GM12878 (cell line): ENCODE results near the gene CDK3. TPM values are rescaled to one million over a fixed set of nuclear protein-coding genes. Genes with fewer than 3 reads are reported as not detected.

Experiments
- ATAC-seq: fragments of 200-7000 bp; cut with Tn5 transposase; 3 replicates; pipeline ENCODE4 v1.9.1; 2020; ENCODE audit warnings: mild to moderate bottlenecking, moderate library complexity
- BruUV-seq: library from RNA; stranded (reverse); fragments of 400-500 nt; replicated peaks from 2 replicates; lab custom pipeline; 2021; lab: Mats Ljungman, UMichigan
- CTCF ChIA-PET: fragments of 300-600 bp; sonication (Branson Sonifier 250); formaldehyde crosslinking; extraction: SDS; loops from one replicate; lab custom pipeline; 2021; ENCODE audit warnings: inconsistent platforms; lab: Yijun Ruan, JAX
- POLR2A ChIA-PET: fragments of 350-600 bp; formaldehyde crosslinking; extraction: SDS; loops from one replicate; lab custom pipeline; 2021; ENCODE audit warnings: inconsistent platforms; lab: Charles Lee
- RAD21 ChIA-PET: fragments of 300-600 bp; sonication (Branson Sonifier 250); formaldehyde crosslinking; loops from one replicate; lab custom pipeline; 2023; ENCODE audit warnings: antibody characterized with exemption; ENCODE audit not compliant: unreplicated experiment; lab: Charles Lee
- SMC1A ChIA-PET: fragments of 300-600 bp; sonication (Branson Sonifier 250); formaldehyde crosslinking; loops from one replicate; lab custom pipeline; 2023; ENCODE audit not compliant: unreplicated experiment, uncharacterized antibody; lab: Charles Lee
- DNase-seq: peaks from one replicate; pipeline ENCODE4 v3.0.0-alpha.2; 2011; ENCODE audit warnings: low read depth, low spot score
- FAIRE-seq: peaks from 3 replicates; lab custom pipeline; 2011; peaks lifted over from hg19 to GRCh38; lab: Jason Lieb, UNC
- H2AFZ ChIP-seq: 2 replicates; pipeline ENCODE4 v1.6.0; 2011; ENCODE audit warnings: low read depth, low read length, control low read depth; ENCODE audit not compliant: control insufficient read depth
- H3K27ac ChIP-seq: 2 replicates; pipeline ENCODE4 v1.5.1; 2011; ENCODE audit warnings: control low read depth; ENCODE audit not compliant: control insufficient read depth, insufficient read depth
- H3K27me3 ChIP-seq, 2 experiments: replicated peaks in 1 of 2; 2 replicates each; pipeline versions ENCODE4 v1.6.0 to v1.6.1; 2011; ENCODE audit warnings: low read length in 1 of 2; ENCODE audit not compliant: control insufficient read depth in 2 of 2, insufficient read depth in 2 of 2
- H3K36me3 ChIP-seq, 2 experiments: 2 replicates each; pipeline ENCODE4 v1.5.1; 2011; ENCODE audit warnings: low read length in 1 of 2; ENCODE audit not compliant: control insufficient read depth in 2 of 2, insufficient read depth in 2 of 2
- H3K4me1 ChIP-seq: 2 replicates; pipeline ENCODE4 v1.6.1; 2011; ENCODE audit warnings: mild to moderate bottlenecking, low read length, moderate library complexity, mixed read lengths; ENCODE audit not compliant: control insufficient read depth, insufficient read depth
- H3K4me2 ChIP-seq: 2 replicates; pipeline ENCODE4 v1.6.0; 2011; ENCODE audit warnings: control low read depth; ENCODE audit not compliant: control insufficient read depth, insufficient read depth
- H3K4me3 ChIP-seq: fragments of 200-600 bp; sonication (generic); 2 replicates; pipeline ENCODE4 v1.5.1; 2016
- H3K79me2 ChIP-seq: 2 replicates; pipeline ENCODE4 v1.6.0; 2011; ENCODE audit warnings: low read length; ENCODE audit not compliant: control insufficient read depth, insufficient read depth
- H3K9ac ChIP-seq: 2 replicates; pipeline ENCODE4 v1.8.0; 2011; ENCODE audit warnings: low read length, control low read depth, mixed read lengths; ENCODE audit not compliant: control insufficient read depth, insufficient read depth
- H3K9me3 ChIP-seq: replicated peaks from 3 replicates; pipeline ENCODE4 v1.5.1; 2011; ENCODE audit warnings: mild to moderate bottlenecking, low read length; ENCODE audit not compliant: control insufficient read depth, insufficient read depth
- H4K20me1 ChIP-seq: 2 replicates; pipeline ENCODE4 v1.6.0; 2011; ENCODE audit not compliant: control insufficient read depth, insufficient read depth
- ASH2L ChIP-seq: fragments of 300-600, 200-600 bp; sonication (generic); IDR thresholded peaks from 2 replicates; pipeline ENCODE4 v1.6.1; 2017; ENCODE audit warnings: low read depth, mild to moderate bottlenecking, borderline replicate concordance
- EGR1 ChIP-seq, 2 experiments: IDR thresholded peaks; 1 replicate in 1 of 2; 2 replicates in 1 of 2; pipeline ENCODE4 v1.6.1; 2011 to 2012; ENCODE audit warnings: low read depth in 2 of 2, low read length in 2 of 2, borderline replicate concordance in 1 of 2, mild to moderate bottlenecking in 1 of 2, moderate library complexity in 1 of 2
- EZH2 ChIP-seq: IDR thresholded peaks from 2 replicates; pipeline ENCODE4 v1.6.1; 2012; ENCODE audit warnings: low read depth, mild to moderate bottlenecking, control low read depth, inconsistent platforms, low read length, borderline replicate concordance; ENCODE audit not compliant: control insufficient read depth
- HCFC1 ChIP-seq: fragments of 150-350 bp; IDR thresholded peaks from 2 replicates; pipeline ENCODE4 v1.6.1; 2014; ENCODE audit warnings: low read length
- NFXL1 ChIP-seq: fragments of 450-650 bp; IDR thresholded peaks from 2 replicates; pipeline ENCODE4 v1.6.1; 2017; ENCODE audit warnings: antibody characterized with exemption, mild to moderate bottlenecking, borderline replicate concordance
- PAX8 ChIP-seq: fragments of 450-650 bp; IDR thresholded peaks from 2 replicates; pipeline ENCODE4 v1.6.1; 2017; ENCODE audit warnings: mild to moderate bottlenecking, moderate library complexity
- RB1 ChIP-seq: fragments of 450-650 bp; formaldehyde crosslinking; IDR thresholded peaks from 2 replicates; pipeline ENCODE4 v1.6.1; 2017; ENCODE audit warnings: mild to moderate bottlenecking, borderline replicate concordance
- SREBF1 ChIP-seq: IDR thresholded peaks from 2 replicates; pipeline ENCODE4 v1.6.1; 2012; ENCODE audit warnings: mild to moderate bottlenecking, low read length
- TCF3 ChIP-seq: IDR thresholded peaks from 2 replicates; pipeline ENCODE4 v1.6.1; 2012; ENCODE audit warnings: low read depth, mild to moderate bottlenecking, low read length, borderline replicate concordance; ENCODE audit not compliant: insufficient read depth
- WRNIP1 ChIP-seq: IDR thresholded peaks from 2 replicates; pipeline ENCODE4 v1.6.1; 2011; ENCODE audit warnings: low read depth, low read length, improper control_type of control experiment, borderline replicate concordance
- ZNF384 ChIP-seq: IDR thresholded peaks from 2 replicates; pipeline ENCODE4 v1.6.1; 2012; ENCODE audit warnings: low read depth, mild to moderate bottlenecking, low read length, improper control_type of control experiment, borderline replicate concordance
- WGBS: methylation state at CpG from one replicate; pipeline ENCODE4 v1.1.6; 2016; ENCODE audit warnings: low lambda C conversion rate; ENCODE audit not compliant: insufficient replicate concordance, insufficient coverage; ENCODE audit errors: missing lambda C conversion rate; 5-methylcytosine and 5-hydroxymethylcytosine counted together
- in situ Hi-C: fragments of 300-500 bp; cut with MboI; formaldehyde crosslinking; loops from 9 replicates; pipeline ENCODE4 v1.14.3; 2018; ENCODE audit warnings: mixed read lengths
- intact Hi-C: fragments of 100-400 bp; cut with micrococcal nuclease; formaldehyde crosslinking; loops from one replicate; pipeline ENCODE4 v1.14.2; 2022; ENCODE audit not compliant: unreplicated experiment
- polyA plus RNA-seq, 11 experiments: library from polyadenylated mRNA; depleted of rRNA in 4 of 11; unstranded in 6 of 11; stranded (reverse) in 5 of 11; fragments of >200 nt; fragmentation: Nextera tagmentation in 4 of 11; fragmentation: Illumina TruSeq in 1 of 11; extraction: Ambion mirVana in 4 of 11; extraction: Trizol in 1 of 11; gene quantifications; 1 replicate in 1 of 11; 2 replicates in 10 of 11; pipeline versions ENCODE4 v1.2.1 to v1.2.3, GENCODE V29; 2011 to 2016; ENCODE audit warnings: inconsistent platforms in 2 of 11, missing spikeins in 2 of 11, low read depth in 1 of 11
- total RNA-seq, 4 experiments: library from RNA; depleted of rRNA in 3 of 4; stranded (reverse); fragments of >200 nt in 3 of 4; fragmentation: Illumina TruSeq in 1 of 4; extraction: Trizol in 1 of 4; gene quantifications; 2 replicates each; pipeline versions ENCODE4 v1.2.1 to v1.2.3, GENCODE V29; 2013 to 2021
- TF ChIP-seq, protein P1 (sequence below): fragments of 450-650 bp; IDR thresholded peaks from 2 replicates; pipeline ENCODE4 v1.6.1; 2016; ENCODE audit warnings: mild to moderate bottlenecking
- TF ChIP-seq, protein P2 (sequence below): fragments of 450-650 bp; IDR thresholded peaks from 2 replicates; pipeline ENCODE4 v1.6.1; 2017; ENCODE audit warnings: mild to moderate bottlenecking, moderate library complexity
- TF ChIP-seq, protein P3 (sequence below): IDR thresholded peaks from 2 replicates; pipeline ENCODE4 v1.6.1; 2012; ENCODE audit warnings: low read depth, low read length, improper control_type of control experiment
- TF ChIP-seq, protein P4 (sequence below): fragments of 150-350 bp; IDR thresholded peaks from 2 replicates; pipeline ENCODE4 v1.6.1; 2016; ENCODE audit warnings: low read depth, low read length

CDK3 gene
- total and polyA plus RNA-seq, 10 of the 15 experiments (the other 5 are each of a cell fraction or from before 2014, with no cell fraction given): 1.1 to 7.1 (median 4.2) TPM

DNA sequence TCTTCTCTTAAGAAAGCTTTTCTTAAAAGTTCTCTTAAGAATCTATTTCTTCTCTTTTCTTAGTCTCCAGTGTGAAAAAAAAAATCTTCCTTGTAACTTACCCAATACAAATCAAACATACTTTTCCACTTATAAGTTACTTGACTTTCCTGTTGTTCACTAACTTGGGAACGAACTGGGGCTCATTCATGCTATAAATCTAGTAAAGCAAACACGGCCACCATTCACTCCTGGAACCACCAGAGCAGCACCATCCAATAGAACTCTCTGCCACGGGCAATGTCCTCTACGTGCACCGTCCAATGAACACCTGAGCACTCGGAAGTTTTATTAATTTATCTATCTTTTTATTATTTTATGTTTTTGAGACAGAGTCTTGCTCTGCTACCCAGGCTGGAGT lies 50.9 kb downstream of the CDK3 start:
- ChIA-PET POLR2A (no interaction called here), CTCF (interaction anchor here (0.9 kb wide), 1 partner anchor 55 kb away, joined by 3 read pairs; no protein-coding TSS in a partner anchor), RAD21 (no interaction called here), SMC1A (no interaction called here)
- Histone ChIP-seq H3K79me2 (no peaks in the 10 kb centered on the region), H3K9me3 (no peaks in the 10 kb centered on the region), H3K27ac (no peak overlapping the region), H3K9ac (no peak overlapping the region), H3K27me3 (no peaks in the 10 kb centered on the region), H2AFZ (no peak overlapping the region), H4K20me1 (no peaks in the 10 kb centered on the region), H3K4me2 (no peak overlapping the region), H3K36me3 (peaks cover 22 to 39% of the 10 kb centered on the region in 2 experiments), H3K4me3 (no peak overlapping the region), H3K4me1 (peaks cover 11% of the 10 kb centered on the region)
- in situ Hi-C loops: no loop called here
- BruUV-seq: no TSS peak
- TF ChIP-seq, protein P1, sequence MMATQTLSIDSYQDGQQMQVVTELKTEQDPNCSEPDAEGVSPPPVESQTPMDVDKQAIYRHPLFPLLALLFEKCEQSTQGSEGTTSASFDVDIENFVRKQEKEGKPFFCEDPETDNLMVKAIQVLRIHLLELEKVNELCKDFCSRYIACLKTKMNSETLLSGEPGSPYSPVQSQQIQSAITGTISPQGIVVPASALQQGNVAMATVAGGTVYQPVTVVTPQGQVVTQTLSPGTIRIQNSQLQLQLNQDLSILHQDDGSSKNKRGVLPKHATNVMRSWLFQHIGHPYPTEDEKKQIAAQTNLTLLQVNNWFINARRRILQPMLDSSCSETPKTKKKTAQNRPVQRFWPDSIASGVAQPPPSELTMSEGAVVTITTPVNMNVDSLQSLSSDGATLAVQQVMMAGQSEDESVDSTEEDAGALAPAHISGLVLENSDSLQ: no peak
- TF ChIP-seq, protein P2, sequence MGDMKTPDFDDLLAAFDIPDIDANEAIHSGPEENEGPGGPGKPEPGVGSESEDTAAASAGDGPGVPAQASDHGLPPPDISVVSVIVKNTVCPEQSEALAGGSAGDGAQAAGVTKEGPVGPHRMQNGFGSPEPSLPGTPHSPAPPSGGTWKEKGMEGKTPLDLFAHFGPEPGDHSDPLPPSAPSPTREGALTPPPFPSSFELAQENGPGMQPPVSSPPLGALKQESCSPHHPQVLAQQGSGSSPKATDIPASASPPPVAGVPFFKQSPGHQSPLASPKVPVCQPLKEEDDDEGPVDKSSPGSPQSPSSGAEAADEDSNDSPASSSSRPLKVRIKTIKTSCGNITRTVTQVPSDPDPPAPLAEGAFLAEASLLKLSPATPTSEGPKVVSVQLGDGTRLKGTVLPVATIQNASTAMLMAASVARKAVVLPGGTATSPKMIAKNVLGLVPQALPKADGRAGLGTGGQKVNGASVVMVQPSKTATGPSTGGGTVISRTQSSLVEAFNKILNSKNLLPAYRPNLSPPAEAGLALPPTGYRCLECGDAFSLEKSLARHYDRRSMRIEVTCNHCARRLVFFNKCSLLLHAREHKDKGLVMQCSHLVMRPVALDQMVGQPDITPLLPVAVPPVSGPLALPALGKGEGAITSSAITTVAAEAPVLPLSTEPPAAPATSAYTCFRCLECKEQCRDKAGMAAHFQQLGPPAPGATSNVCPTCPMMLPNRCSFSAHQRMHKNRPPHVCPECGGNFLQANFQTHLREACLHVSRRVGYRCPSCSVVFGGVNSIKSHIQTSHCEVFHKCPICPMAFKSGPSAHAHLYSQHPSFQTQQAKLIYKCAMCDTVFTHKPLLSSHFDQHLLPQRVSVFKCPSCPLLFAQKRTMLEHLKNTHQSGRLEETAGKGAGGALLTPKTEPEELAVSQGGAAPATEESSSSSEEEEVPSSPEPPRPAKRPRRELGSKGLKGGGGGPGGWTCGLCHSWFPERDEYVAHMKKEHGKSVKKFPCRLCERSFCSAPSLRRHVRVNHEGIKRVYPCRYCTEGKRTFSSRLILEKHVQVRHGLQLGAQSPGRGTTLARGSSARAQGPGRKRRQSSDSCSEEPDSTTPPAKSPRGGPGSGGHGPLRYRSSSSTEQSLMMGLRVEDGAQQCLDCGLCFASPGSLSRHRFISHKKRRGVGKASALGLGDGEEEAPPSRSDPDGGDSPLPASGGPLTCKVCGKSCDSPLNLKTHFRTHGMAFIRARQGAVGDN: no peak
- TF ChIP-seq EGR1 (IDR thresholded peaks at IDR 0.05; ENCODE audit: borderline replicate concordance in 1 of 2, low read depth in 2 of 2, low read length in 2 of 2) (no peak), RB1 (no peak), SREBF1 (no peak), HCFC1 (no peak), ASH2L (no peak), TCF3 (no peak), NFXL1 (no peak), WRNIP1 (no peak), PAX8 (no peak), EZH2 (no peak), ZNF384 (no peak)
- TF ChIP-seq, protein P3, sequence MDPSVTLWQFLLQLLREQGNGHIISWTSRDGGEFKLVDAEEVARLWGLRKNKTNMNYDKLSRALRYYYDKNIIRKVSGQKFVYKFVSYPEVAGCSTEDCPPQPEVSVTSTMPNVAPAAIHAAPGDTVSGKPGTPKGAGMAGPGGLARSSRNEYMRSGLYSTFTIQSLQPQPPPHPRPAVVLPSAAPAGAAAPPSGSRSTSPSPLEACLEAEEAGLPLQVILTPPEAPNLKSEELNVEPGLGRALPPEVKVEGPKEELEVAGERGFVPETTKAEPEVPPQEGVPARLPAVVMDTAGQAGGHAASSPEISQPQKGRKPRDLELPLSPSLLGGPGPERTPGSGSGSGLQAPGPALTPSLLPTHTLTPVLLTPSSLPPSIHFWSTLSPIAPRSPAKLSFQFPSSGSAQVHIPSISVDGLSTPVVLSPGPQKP: no peak
- TF ChIP-seq, protein P4, sequence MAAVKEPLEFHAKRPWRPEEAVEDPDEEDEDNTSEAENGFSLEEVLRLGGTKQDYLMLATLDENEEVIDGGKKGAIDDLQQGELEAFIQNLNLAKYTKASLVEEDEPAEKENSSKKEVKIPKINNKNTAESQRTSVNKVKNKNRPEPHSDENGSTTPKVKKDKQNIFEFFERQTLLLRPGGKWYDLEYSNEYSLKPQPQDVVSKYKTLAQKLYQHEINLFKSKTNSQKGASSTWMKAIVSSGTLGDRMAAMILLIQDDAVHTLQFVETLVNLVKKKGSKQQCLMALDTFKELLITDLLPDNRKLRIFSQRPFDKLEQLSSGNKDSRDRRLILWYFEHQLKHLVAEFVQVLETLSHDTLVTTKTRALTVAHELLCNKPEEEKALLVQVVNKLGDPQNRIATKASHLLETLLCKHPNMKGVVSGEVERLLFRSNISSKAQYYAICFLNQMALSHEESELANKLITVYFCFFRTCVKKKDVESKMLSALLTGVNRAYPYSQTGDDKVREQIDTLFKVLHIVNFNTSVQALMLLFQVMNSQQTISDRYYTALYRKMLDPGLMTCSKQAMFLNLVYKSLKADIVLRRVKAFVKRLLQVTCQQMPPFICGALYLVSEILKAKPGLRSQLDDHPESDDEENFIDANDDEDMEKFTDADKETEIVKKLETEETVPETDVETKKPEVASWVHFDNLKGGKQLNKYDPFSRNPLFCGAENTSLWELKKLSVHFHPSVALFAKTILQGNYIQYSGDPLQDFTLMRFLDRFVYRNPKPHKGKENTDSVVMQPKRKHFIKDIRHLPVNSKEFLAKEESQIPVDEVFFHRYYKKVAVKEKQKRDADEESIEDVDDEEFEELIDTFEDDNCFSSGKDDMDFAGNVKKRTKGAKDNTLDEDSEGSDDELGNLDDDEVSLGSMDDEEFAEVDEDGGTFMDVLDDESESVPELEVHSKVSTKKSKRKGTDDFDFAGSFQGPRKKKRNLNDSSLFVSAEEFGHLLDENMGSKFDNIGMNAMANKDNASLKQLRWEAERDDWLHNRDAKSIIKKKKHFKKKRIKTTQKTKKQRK: no peak
- DNase-seq (no peak), FAIRE-seq (no peak), ATAC-seq (no peak)
- intact Hi-C loops: no loop called here
- WGBS: 81% methylated on average over 6 of the region's 6 CpGs
